ENCODE data around the gene CBX6.

Gene CBX6

DNA sequence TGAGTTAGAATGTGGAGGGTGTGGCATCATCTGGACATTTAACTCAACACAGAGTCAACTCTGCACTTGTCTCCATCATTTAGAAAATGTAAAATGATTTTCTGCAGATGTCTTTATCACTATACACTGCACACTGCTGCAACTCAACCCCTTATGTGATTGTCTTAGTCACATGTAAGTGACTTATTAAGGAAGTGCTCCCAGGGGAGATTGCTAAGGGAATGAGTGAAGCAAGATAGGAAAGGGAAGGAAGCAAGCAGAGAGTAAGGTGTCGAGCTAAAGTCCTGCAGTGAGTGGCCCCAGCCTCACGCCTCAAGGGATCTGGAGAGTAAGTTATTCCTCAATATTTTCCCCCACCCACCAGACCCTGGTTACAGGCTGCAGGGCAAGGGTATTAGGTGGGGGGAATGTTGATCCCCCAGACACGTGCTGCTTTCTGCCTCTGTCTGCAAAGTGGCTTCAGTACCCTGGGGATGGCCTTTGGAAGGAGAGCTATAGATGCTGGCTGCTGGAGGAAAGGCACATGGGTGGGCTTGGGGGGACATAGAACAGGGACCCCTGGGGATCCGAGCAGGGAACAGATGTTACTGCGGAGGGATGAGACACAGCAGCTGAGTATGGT, 7.2 kb upstream of the CBX6 start:
- no peak overlapping the region for H3K9ac ChIP-seq (ENCODE audit: low read depth, low read length, poor library complexity, severe bottlenecking)
- TF ChIP-seq CTCF (conservative IDR thresholded peaks at IDR 0.05; ENCODE audit: low read length) (no peak), EZH2phosphoT487 (IDR thresholded peaks at IDR 0.05; ENCODE audit: borderline replicate concordance) (no peak)

DNA sequence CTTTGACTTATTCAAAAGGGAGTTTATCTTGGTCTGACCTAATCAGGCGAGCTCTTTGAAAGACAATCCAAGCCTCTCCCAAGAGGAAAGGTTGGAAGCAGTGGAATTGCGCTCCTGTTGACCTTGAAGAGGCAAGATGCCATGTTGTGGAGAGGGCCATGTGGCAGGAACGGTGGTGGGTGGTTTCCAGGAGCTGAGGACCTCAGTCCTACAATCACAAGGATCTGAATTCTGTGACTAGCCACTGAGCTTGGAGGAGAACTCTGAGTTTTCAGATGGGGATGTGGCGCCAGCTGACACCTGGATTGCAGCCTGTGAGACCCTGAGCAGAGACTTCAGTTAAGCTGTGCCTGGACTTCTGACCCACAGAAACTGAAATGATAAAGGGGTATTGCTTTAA, 6.0 kb upstream of the CBX6 start:
- TF ChIP-seq CTCF (conservative IDR thresholded peaks at IDR 0.05; ENCODE audit: low read length) (no peak), EZH2phosphoT487 (IDR thresholded peaks at IDR 0.05; ENCODE audit: borderline replicate concordance) (no peak)
- Histone ChIP-seq H3K9me2 (replicated peaks; ENCODE audit: low read depth, low read length) (no peaks in the 10 kb centered on the region), H3K27me3 (ENCODE audit: insufficient read depth, low read length, poor library complexity, severe bottlenecking) (peaks cover 4% of the 10 kb centered on the region), H3K4me1 (ENCODE audit: insufficient read depth, low read length, poor library complexity, severe bottlenecking) (peaks cover 3% of the 10 kb centered on the region), H3K4me3 (ENCODE audit: low read length, poor library complexity, severe bottlenecking) (no peak overlapping the region), H4K20me1 (ENCODE audit: insufficient read depth, low read length, poor library complexity, severe bottlenecking) (no peaks in the 10 kb centered on the region), H2AFZ (ENCODE audit: low read length) (no peak overlapping the region), H3K9me3 (ENCODE audit: insufficient read depth, low read depth, low read length) (no peaks in the 10 kb centered on the region), H3K4me2 (ENCODE audit: low read depth, low read length, poor library complexity, severe bottlenecking) (no peak overlapping the region), H3F3A (ENCODE audit: low read depth) (no peaks in the 10 kb centered on the region), H3K79me2 (ENCODE audit: insufficient read depth, low read length) (no peaks in the 10 kb centered on the region), H3K9ac (ENCODE audit: low read depth, low read length, poor library complexity, severe bottlenecking) (no peak overlapping the region), H3K36me3 (ENCODE audit: insufficient read depth, low read length) (no peaks in the 10 kb centered on the region)

More for the DNA sequence above, 7.2 kb upstream of the CBX6 start:
- Histone ChIP-seq H3K79me2 (ENCODE audit: insufficient read depth, low read length) (no peaks in the 10 kb centered on the region), H4K20me1 (ENCODE audit: insufficient read depth, low read length, poor library complexity, severe bottlenecking) (no peaks in the 10 kb centered on the region), H3F3A (ENCODE audit: low read depth) (no peaks in the 10 kb centered on the region), H3K4me2 (ENCODE audit: low read depth, low read length, poor library complexity, severe bottlenecking) (no peak overlapping the region), H3K9me3 (ENCODE audit: insufficient read depth, low read depth, low read length) (no peaks in the 10 kb centered on the region), H3K27me3 (ENCODE audit: insufficient read depth, low read length, poor library complexity, severe bottlenecking) (peaks cover 4% of the 10 kb centered on the region), H2AFZ (ENCODE audit: low read length) (no peak overlapping the region), H3K9me2 (replicated peaks; ENCODE audit: low read depth, low read length) (no peaks in the 10 kb centered on the region), H3K4me1 (ENCODE audit: insufficient read depth, low read length, poor library complexity, severe bottlenecking) (no peaks in the 10 kb centered on the region), H3K36me3 (ENCODE audit: insufficient read depth, low read length) (no peaks in the 10 kb centered on the region), H3K4me3 (ENCODE audit: low read length, poor library complexity, severe bottlenecking) (no peak overlapping the region)

DNA sequence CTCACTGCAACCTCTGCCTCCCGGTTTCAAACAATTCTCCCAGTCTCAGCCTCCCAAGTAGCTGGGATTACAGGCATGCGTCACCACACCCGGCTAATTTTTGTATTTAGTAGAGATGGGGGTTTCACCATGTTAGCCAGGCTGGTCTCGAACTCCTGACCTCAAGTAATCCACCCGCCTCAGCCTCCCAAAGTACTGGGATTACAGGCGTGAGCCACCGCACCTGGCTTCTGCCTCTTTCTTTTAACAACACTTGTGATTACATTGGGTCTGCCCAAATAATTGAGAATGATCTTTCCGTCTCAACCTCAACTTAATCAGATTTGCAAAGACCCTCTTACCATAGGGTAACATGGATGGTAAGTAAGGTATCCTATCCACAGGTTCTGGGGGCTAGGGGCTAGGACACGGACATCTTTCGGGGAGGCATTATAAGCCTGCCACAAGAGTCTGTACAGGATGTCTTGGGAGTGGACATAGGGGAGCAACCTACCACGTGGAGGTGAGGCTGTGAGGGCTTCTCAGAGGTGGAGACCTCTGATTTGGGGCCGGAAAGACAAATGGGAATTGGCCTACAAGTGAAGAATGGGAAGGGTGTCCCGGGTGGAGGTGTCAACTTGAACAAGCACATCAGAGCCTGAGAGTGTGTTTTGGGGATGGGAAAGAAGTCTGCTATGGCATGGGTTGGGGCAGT, 2.7 kb upstream of the CBX6 start:
- Histone ChIP-seq H2AFZ (ENCODE audit: low read length) (no peak overlapping the region), H3K79me2 (ENCODE audit: insufficient read depth, low read length) (peaks cover 19% of the 10 kb centered on the region), H4K20me1 (ENCODE audit: insufficient read depth, low read length, poor library complexity, severe bottlenecking) (peaks cover 18% of the 10 kb centered on the region), H3K4me2 (ENCODE audit: low read depth, low read length, poor library complexity, severe bottlenecking) (no peak overlapping the region), H3K9ac (ENCODE audit: low read depth, low read length, poor library complexity, severe bottlenecking) (no peak overlapping the region), H3K4me1 (ENCODE audit: insufficient read depth, low read length, poor library complexity, severe bottlenecking) (peaks cover 26% of the 10 kb centered on the region), H3K4me3 (ENCODE audit: low read length, poor library complexity, severe bottlenecking) (no peak overlapping the region), H3K36me3 (ENCODE audit: insufficient read depth, low read length) (no peaks in the 10 kb centered on the region), H3K27me3 (ENCODE audit: insufficient read depth, low read length, poor library complexity, severe bottlenecking) (peaks cover 4% of the 10 kb centered on the region), H3F3A (ENCODE audit: low read depth) (no peaks in the 10 kb centered on the region), H3K9me3 (ENCODE audit: insufficient read depth, low read depth, low read length) (no peaks in the 10 kb centered on the region), H3K9me2 (replicated peaks; ENCODE audit: low read depth, low read length) (no peaks in the 10 kb centered on the region)
- TF ChIP-seq CTCF (conservative IDR thresholded peaks at IDR 0.05; ENCODE audit: low read length), result no peak
- TF ChIP-seq EZH2phosphoT487 (IDR thresholded peaks at IDR 0.05; ENCODE audit: borderline replicate concordance), result no peak

Measured in Loucy (cell line).